ENCODE measurements around the gene MTCH2.

DNA sequence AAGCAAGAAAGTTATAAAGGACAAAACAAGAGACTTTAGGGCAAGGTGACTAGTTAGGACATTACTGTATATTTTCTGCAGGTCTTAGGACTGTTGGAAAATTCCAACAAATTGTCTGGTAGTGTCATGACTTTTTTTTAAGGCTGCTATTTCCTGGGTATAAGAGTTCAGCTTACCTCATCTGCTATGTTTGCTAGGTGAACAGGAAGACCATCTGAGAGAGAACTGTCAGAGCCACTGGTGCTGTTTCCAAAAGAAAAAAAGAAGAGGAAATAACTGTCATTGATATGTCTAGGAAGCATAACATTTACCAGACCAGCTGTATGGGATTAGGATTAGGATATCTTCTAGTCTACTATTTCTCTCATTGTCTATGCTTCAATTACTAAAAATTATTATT is 26.3 kb upstream of the MTCH2 start:
- no peak for TF ChIP-seq POLR2A (IDR thresholded peaks at IDR 0.05; ENCODE audit: low read depth)
- TF ChIP-seq, protein P1, sequence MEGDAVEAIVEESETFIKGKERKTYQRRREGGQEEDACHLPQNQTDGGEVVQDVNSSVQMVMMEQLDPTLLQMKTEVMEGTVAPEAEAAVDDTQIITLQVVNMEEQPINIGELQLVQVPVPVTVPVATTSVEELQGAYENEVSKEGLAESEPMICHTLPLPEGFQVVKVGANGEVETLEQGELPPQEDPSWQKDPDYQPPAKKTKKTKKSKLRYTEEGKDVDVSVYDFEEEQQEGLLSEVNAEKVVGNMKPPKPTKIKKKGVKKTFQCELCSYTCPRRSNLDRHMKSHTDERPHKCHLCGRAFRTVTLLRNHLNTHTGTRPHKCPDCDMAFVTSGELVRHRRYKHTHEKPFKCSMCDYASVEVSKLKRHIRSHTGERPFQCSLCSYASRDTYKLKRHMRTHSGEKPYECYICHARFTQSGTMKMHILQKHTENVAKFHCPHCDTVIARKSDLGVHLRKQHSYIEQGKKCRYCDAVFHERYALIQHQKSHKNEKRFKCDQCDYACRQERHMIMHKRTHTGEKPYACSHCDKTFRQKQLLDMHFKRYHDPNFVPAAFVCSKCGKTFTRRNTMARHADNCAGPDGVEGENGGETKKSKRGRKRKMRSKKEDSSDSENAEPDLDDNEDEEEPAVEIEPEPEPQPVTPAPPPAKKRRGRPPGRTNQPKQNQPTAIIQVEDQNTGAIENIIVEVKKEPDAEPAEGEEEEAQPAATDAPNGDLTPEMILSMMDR (IDR thresholded peaks at IDR 0.05) = no peak

Data from esophagus muscularis mucosa (tissue), 3 donors.